ENCODE measurements around the gene DYRK1A.
"Not testable (repeated sequence)": the region's sequence is repeated elsewhere in the genome, so short reads cannot be mapped to it uniquely, and the experiment has no call there.

The DYRK1A gene

GRCh38 chr21:37484535-37485474 is 118.2 kb downstream of the DYRK1A start:
- no peak for DNase-seq (ENCODE audit: low spot score)

GRCh38 chr21:37489553-37489952 is 123.0 kb downstream of the DYRK1A start:
- no peak for DNase-seq (ENCODE audit: low spot score)

GRCh38 chr21:37490084-37490483 is 123.5 kb downstream of the DYRK1A start:
- DNase-seq (ENCODE audit: low spot score): no peak

GRCh38 chr21:37496972-37497371 is 130.4 kb downstream of the DYRK1A start:
- no peak for DNase-seq (ENCODE audit: low spot score)

GRCh38 chr21:37498664-37499063 is 132.1 kb downstream of the DYRK1A start:
- DNase-seq (ENCODE audit: low spot score): no peak

GRCh38 chr21:37502947-37503346 is 136.4 kb downstream of the DYRK1A start:
- no peak for DNase-seq (ENCODE audit: low spot score)

- no peak for DNase-seq (ENCODE audit: low spot score)
Measured at GRCh38 chr21:37503848-37504467, 137.4 kb downstream of the DYRK1A start.

- no peak for DNase-seq (ENCODE audit: low spot score)
Measured at GRCh38 chr21:37505963-37506362, 139.4 kb downstream of the DYRK1A start.

GRCh38 chr21:37507716-37508115 is 141.1 kb downstream of the DYRK1A start:
- no peak for DNase-seq (ENCODE audit: low spot score)

- no peak for DNase-seq (ENCODE audit: low spot score)
Measured at GRCh38 chr21:37508341-37508740, 141.8 kb downstream of the DYRK1A start.

GRCh38 chr21:37509802-37510393 is 143.3 kb downstream of the DYRK1A start:
- DNase-seq (ENCODE audit: low spot score): no peak

GRCh38 chr21:37511848-37512247 is 145.3 kb downstream of the DYRK1A start:
- no peak for DNase-seq (ENCODE audit: low spot score)

- no peak for DNase-seq (ENCODE audit: low spot score)
Measured at GRCh38 chr21:37513383-37513782, 146.8 kb downstream of the DYRK1A start.

- no peak for DNase-seq (ENCODE audit: low spot score)
Measured at GRCh38 chr21:37514038-37514667, 147.6 kb downstream of the DYRK1A start.

GRCh38 chr21:37516998-37517397 is 150.4 kb downstream of the DYRK1A start:
- DNase-seq (ENCODE audit: low spot score): no peak

- no peak for DNase-seq (ENCODE audit: low spot score)
Measured at GRCh38 chr21:37520801-37521200, 154.2 kb downstream of the DYRK1A start.

GRCh38 chr21:37521658-37522057 is 155.1 kb downstream of the DYRK1A start:
- no peak for DNase-seq (ENCODE audit: low spot score)

- no peak for DNase-seq (ENCODE audit: low spot score)
Measured at GRCh38 chr21:37522641-37523295, 156.2 kb downstream of the DYRK1A start.

GRCh38 chr21:37524944-37525343 is 158.4 kb downstream of the DYRK1A start:
- not testable (repeated sequence) for DNase-seq (ENCODE audit: low spot score)

GRCh38 chr21:37525810-37526209 is 159.2 kb downstream of the DYRK1A start:
- DNase-seq (ENCODE audit: low spot score): no peak

GRCh38 chr21:37527103-37527502 is 160.5 kb downstream of the DYRK1A start:
- no peak for DNase-seq (ENCODE audit: low spot score)

GRCh38 chr21:37527716-37528115 is 161.1 kb downstream of the DYRK1A start:
- no peak for DNase-seq (ENCODE audit: low spot score)
